HCT116 (cell line): ENCODE data around the gene FAM193A. TPM values are rescaled to one million over a fixed set of nuclear protein-coding genes. Genes with fewer than 3 reads are reported as not detected.

Experiments
- ATAC-seq: fragments of 200-7000 bp; cut with Tn5 transposase; 2 replicates; pipeline ENCODE4 v1.9.1; 2020; ENCODE audit warnings: mild to moderate bottlenecking, moderate library complexity
- BruUV-seq: library from RNA; stranded (reverse); fragments of 400-500 nt; replicated peaks from 2 replicates; lab custom pipeline; 2021; lab: Mats Ljungman, UMichigan
- CTCF ChIA-PET: fragments of 300-600 bp; sonication (Branson Sonifier 250); formaldehyde crosslinking; loops from one replicate; lab custom pipeline; 2021; ENCODE audit warnings: antibody characterized with exemption; lab: Charles Lee
- POLR2A ChIA-PET: fragments of 300-600, 350-600 bp; sonication (Branson Sonifier 250); formaldehyde crosslinking; loops from one replicate; lab custom pipeline; 2021; ENCODE audit warnings: antibody characterized with exemption; lab: Charles Lee
- RAD21 ChIA-PET, 2 experiments: fragments of 300-600 bp; sonication (Branson Sonifier 250); formaldehyde crosslinking; loops; one replicate each; lab custom pipeline; 2023; ENCODE audit warnings: low total read pairs in 2 of 2; ENCODE audit not compliant: uncharacterized antibody in 2 of 2, unreplicated experiment in 2 of 2, low non-redundant PET in 1 of 2; lab: Charles Lee
- DNase-seq: peaks from one replicate; pipeline ENCODE4 v3.0.0-alpha.2; 2010; ENCODE audit warnings: low read depth, low spot score
- H2AFZ ChIP-seq: fragments of 200-600 bp; shearing (Covaris generic), sonication (generic); 2 replicates; pipeline ENCODE4 v1.6.1; 2017; ENCODE audit warnings: low read depth, mixed run types, mixed read lengths, antibody characterized with exemption, low read length; ENCODE audit not compliant: poor library complexity, severe bottlenecking
- H3K27ac ChIP-seq: 2 replicates; pipeline ENCODE4 v1.5.1; 2012; ENCODE audit warnings: low read depth, low read length
- H3K27me3 ChIP-seq: fragments of 200-600 bp; sonication (generic); 2 replicates; pipeline ENCODE4 v1.6.1; 2016; ENCODE audit warnings: mixed run types, low read length, mixed read lengths; ENCODE audit not compliant: insufficient read depth
- H3K36me3 ChIP-seq, 2 experiments: fragments of 200-500 bp in 1 of 2; fragments of 200-600 bp in 1 of 2; sonication (Bioruptor generic) in 1 of 2; sonication (generic) in 1 of 2; 2 replicates each; pipeline versions ENCODE4 v1.5.1 to v1.6.1; 2014 to 2016; ENCODE audit warnings: low read length in 2 of 2, inconsistent platforms in 1 of 2, mixed read lengths in 1 of 2, mixed run types in 1 of 2; ENCODE audit not compliant: insufficient read depth in 2 of 2, control insufficient read depth in 1 of 2
- H3K4me1 ChIP-seq, 2 experiments: fragments of 200-600 bp in 1 of 2; sonication (generic) in 1 of 2; 2 replicates each; pipeline versions ENCODE4 v1.5.1 to v1.6.1; 2012 to 2017; ENCODE audit warnings: low read length in 2 of 2, inconsistent platforms in 1 of 2, mild to moderate bottlenecking in 1 of 2, mixed read lengths in 1 of 2, mixed run types in 1 of 2, moderate library complexity in 1 of 2; ENCODE audit not compliant: insufficient read depth in 2 of 2, control insufficient read depth in 1 of 2
- H3K4me2 ChIP-seq: fragments of 200-600 bp; sonication (generic); 2 replicates; pipeline ENCODE4 v1.6.1; 2017; ENCODE audit warnings: mixed run types, low read length, mixed read lengths
- H3K4me3 ChIP-seq, 2 experiments: fragments of 200-600 bp in 1 of 2; sonication (generic) in 1 of 2; replicated peaks in 1 of 2; 2 replicates each; pipeline ENCODE4 v1.5.1; 2011 to 2016; ENCODE audit warnings: low read length in 2 of 2, control low read depth in 1 of 2, low read depth in 1 of 2, mild to moderate bottlenecking in 1 of 2, mixed read lengths in 1 of 2, mixed run types in 1 of 2
- H3K79me2 ChIP-seq: fragments of 200-600 bp; sonication (generic); 2 replicates; pipeline ENCODE4 v1.6.1; 2017; ENCODE audit warnings: mild to moderate bottlenecking, mixed run types, low read length, moderate library complexity, mixed read lengths; ENCODE audit not compliant: insufficient read depth
- H3K9ac ChIP-seq: fragments of 200-600 bp; sonication (generic); 2 replicates; pipeline ENCODE4 v1.6.1; 2016; ENCODE audit warnings: low read length, mixed read lengths
- H3K9me2 ChIP-seq: fragments of 200-600 bp; sonication (generic), shearing (Covaris generic); 2 replicates; pipeline ENCODE4 v1.6.1; 2017; ENCODE audit warnings: mixed run types, mild to moderate bottlenecking, moderate library complexity; ENCODE audit not compliant: insufficient read depth
- H3K9me3 ChIP-seq, 2 experiments: fragments of 200-500 bp in 1 of 2; fragments of 200-600 bp in 1 of 2; sonication (Bioruptor generic) in 1 of 2; sonication (generic) in 1 of 2; 2 replicates each; pipeline ENCODE4 v1.6.1; 2014 to 2017; ENCODE audit warnings: low read length in 2 of 2, mixed read lengths in 2 of 2, inconsistent platforms in 1 of 2, low read depth in 1 of 2, mild to moderate bottlenecking in 1 of 2, mixed run types in 1 of 2, moderate library complexity in 1 of 2; ENCODE audit not compliant: control insufficient read depth in 1 of 2, insufficient read depth in 1 of 2
- H4K20me1 ChIP-seq: fragments of 200-600 bp; sonication (generic), shearing (Covaris generic); 2 replicates; pipeline ENCODE4 v1.6.1; 2017; ENCODE audit warnings: mixed run types, mild to moderate bottlenecking, moderate library complexity; ENCODE audit not compliant: insufficient read depth
- CEBPB ChIP-seq: IDR thresholded peaks from 2 replicates; pipeline ENCODE4 v1.6.1; 2012; ENCODE audit warnings: low read depth
- EGR1 ChIP-seq: IDR thresholded peaks from 2 replicates; pipeline ENCODE4 v1.6.1; 2012; ENCODE audit warnings: low read depth
- POLR2A ChIP-seq: IDR thresholded peaks from 2 replicates; pipeline ENCODE4 v1.7.0; 2011; ENCODE audit warnings: borderline replicate concordance; ENCODE audit not compliant: insufficient read depth, insufficient read length; ENCODE audit errors: extremely low read depth
- RAD21 ChIP-seq: IDR thresholded peaks from 2 replicates; pipeline ENCODE4 v1.6.1; 2012; ENCODE audit warnings: low read depth, mild to moderate bottlenecking
- REST ChIP-seq: IDR thresholded peaks from 2 replicates; pipeline ENCODE4 v1.6.1; 2012; ENCODE audit warnings: low read depth
- SIN3A ChIP-seq: IDR thresholded peaks from 2 replicates; pipeline ENCODE4 v1.6.1; 2012; ENCODE audit warnings: low read depth
- SP1 ChIP-seq: IDR thresholded peaks from 2 replicates; pipeline ENCODE4 v1.6.1; 2012; ENCODE audit warnings: low read depth
- SRF ChIP-seq: IDR thresholded peaks from 2 replicates; pipeline ENCODE4 v1.6.1; 2012; ENCODE audit warnings: low read depth
- TCF7L2 ChIP-seq: IDR thresholded peaks from 2 replicates; pipeline ENCODE4 v1.7.0; 2011; ENCODE audit warnings: borderline replicate concordance, inconsistent platforms; ENCODE audit not compliant: insufficient read depth, insufficient read length; ENCODE audit errors: extremely low read depth
- ZBTB33 ChIP-seq: IDR thresholded peaks from 2 replicates; pipeline ENCODE4 v1.6.1; 2011; ENCODE audit warnings: mild to moderate bottlenecking, low read length, moderate library complexity; ENCODE audit not compliant: insufficient replicate concordance; ENCODE audit errors: extremely low read depth
- ZFX ChIP-seq: fragments of 450-650 bp; IDR thresholded peaks from 2 replicates; pipeline ENCODE4 v1.6.1; 2017
- ZNF274 ChIP-seq: fragments of 200-500 bp; sonication (Bioruptor generic); IDR thresholded peaks from 2 replicates; pipeline ENCODE4 v1.6.1; 2014; ENCODE audit warnings: mild to moderate bottlenecking, low read depth, low read length, inconsistent platforms
- intact Hi-C: fragments of 100-400 bp; cut with micrococcal nuclease; formaldehyde crosslinking; loops from 2 replicates; pipeline ENCODE4 v1.10.0; 2022
- total RNA-seq: library from RNA; stranded (reverse); gene quantifications from one replicate; pipeline ENCODE4 v1.2.1, GENCODE V29; 2021; ENCODE audit not compliant: unreplicated experiment

Gene FAM193A
- total RNA-seq, 1 experiment from 2014 or later, result 15.7 TPM

- H3K9ac ChIP-seq, result no peak overlapping the region
- H4K20me1 ChIP-seq, result no peaks in the 10 kb centered on the region
- H3K4me2 ChIP-seq, result no peak overlapping the region
- peaks cover 91% of the 10 kb centered on the region for H3K79me2 ChIP-seq
- no peaks in the 10 kb centered on the region for H3K9me2 ChIP-seq
- POLR2A ChIA-PET, result no interaction called here
- DNase-seq, result no peak
- ATAC-seq, result no peak
- TF ChIP-seq ZBTB33 (no peak), SP1 (no peak), RAD21 (no peak), ZFX (no peak), SRF (no peak), POLR2A (no peak), TCF7L2 (no peak), ZNF274 (no peak), REST (no peak), CEBPB (no peak), EGR1 (no peak), SIN3A (no peak)
- CTCF ChIA-PET, result no interaction called here
- H3K27me3 ChIP-seq, result no peaks in the 10 kb centered on the region
- RAD21 ChIA-PET, result no interaction called here
- no peak overlapping the region for H3K27ac ChIP-seq
- H3K4me1 ChIP-seq, result no peaks in the 10 kb centered on the region
- H3K36me3 ChIP-seq, result no peaks in the 10 kb centered on the region
- no TSS peak for BruUV-seq
- H2AFZ ChIP-seq, result no peak overlapping the region
- intact Hi-C loops, result no loop called here
- no peaks in the 10 kb centered on the region for H3K9me3 ChIP-seq
- no peak overlapping the region for H3K4me3 ChIP-seq
These were observed 39.8 kb downstream of the FAM193A start for GRCh38 chr4:2576290-2576689.
